Thyroid gland (tissue), 4 donors: ENCODE data around the gene RHO.

Source experiments
- POLR2A ChIP-seq, 2 donors: fragments of 450-650 bp; IDR thresholded peaks; one replicate each; pipeline ENCODE4 v1.6.1; 2017; ENCODE audit warnings: antibody characterized with exemption in 2 of 2, mild to moderate bottlenecking in 2 of 2, moderate library complexity in 1 of 2
- TF ChIP-seq, protein P1 (sequence below), 6 experiments: fragments of 200-600 bp in 3 of 6; fragments of 450-650 bp in 3 of 6; sonication (generic) in 3 of 6; IDR thresholded peaks; one replicate each; pipeline ENCODE4 v1.5.1; 2016 to 2019; ENCODE audit warnings: antibody characterized with exemption in 6 of 6, mild to moderate bottlenecking in 2 of 6, inconsistent platforms in 1 of 6, moderate library complexity in 1 of 6

DNA sequence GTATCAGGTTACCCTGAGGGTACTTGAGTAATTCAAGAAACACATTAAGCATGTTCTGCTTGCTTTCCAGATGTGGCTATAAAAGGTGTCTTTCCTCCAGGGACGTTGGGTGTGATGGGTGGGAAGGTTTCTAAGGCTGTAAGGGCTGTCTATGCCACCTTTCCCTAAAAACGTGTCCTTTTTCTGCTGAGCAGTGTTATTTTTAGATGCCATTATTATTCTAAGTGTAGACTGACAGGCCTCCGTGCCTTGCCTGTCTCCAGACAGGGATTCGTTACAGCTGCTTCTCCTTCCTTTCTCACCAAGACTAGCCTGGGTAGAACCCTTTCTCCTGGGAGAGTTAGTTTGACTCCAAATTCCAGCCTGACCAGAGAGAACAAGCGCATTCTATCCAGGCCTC is 26.8 kb upstream of the RHO start:
- TF ChIP-seq, protein P1, sequence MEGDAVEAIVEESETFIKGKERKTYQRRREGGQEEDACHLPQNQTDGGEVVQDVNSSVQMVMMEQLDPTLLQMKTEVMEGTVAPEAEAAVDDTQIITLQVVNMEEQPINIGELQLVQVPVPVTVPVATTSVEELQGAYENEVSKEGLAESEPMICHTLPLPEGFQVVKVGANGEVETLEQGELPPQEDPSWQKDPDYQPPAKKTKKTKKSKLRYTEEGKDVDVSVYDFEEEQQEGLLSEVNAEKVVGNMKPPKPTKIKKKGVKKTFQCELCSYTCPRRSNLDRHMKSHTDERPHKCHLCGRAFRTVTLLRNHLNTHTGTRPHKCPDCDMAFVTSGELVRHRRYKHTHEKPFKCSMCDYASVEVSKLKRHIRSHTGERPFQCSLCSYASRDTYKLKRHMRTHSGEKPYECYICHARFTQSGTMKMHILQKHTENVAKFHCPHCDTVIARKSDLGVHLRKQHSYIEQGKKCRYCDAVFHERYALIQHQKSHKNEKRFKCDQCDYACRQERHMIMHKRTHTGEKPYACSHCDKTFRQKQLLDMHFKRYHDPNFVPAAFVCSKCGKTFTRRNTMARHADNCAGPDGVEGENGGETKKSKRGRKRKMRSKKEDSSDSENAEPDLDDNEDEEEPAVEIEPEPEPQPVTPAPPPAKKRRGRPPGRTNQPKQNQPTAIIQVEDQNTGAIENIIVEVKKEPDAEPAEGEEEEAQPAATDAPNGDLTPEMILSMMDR (IDR thresholded peaks at IDR 0.05): no peak
- TF ChIP-seq POLR2A (IDR thresholded peaks at IDR 0.05): no peak
